Measurements from ENCODE around the gene MORN2. TPM values are rescaled to one million over a fixed set of nuclear protein-coding genes. Genes with fewer than 3 reads are reported as not detected.

The MORN2 gene
- total and polyA plus RNA-seq, 2 donors (not counting 1 experiment from before 2014, with no cell fraction given): 0.70 to 3.9 TPM

DNA sequence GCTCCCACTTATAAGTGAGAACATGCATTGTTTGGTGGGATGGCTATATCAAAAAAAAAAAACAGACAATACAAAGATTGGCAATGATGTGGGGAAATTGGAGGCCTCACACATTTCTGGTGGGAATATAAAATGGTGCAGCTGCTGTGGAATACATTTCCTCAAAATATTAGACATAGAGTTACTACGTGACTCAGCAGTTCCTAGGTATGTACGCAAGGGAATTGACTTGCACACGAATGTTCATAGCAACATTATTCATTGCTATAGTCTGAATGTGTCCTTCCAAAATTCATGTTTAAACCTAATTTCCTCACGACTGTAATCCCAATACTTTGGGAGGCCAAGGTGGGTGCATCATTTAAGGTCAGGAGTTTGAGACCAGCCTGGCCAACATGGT, 11.6 kb downstream of the MORN2 start:
- TF ChIP-seq, protein P1, sequence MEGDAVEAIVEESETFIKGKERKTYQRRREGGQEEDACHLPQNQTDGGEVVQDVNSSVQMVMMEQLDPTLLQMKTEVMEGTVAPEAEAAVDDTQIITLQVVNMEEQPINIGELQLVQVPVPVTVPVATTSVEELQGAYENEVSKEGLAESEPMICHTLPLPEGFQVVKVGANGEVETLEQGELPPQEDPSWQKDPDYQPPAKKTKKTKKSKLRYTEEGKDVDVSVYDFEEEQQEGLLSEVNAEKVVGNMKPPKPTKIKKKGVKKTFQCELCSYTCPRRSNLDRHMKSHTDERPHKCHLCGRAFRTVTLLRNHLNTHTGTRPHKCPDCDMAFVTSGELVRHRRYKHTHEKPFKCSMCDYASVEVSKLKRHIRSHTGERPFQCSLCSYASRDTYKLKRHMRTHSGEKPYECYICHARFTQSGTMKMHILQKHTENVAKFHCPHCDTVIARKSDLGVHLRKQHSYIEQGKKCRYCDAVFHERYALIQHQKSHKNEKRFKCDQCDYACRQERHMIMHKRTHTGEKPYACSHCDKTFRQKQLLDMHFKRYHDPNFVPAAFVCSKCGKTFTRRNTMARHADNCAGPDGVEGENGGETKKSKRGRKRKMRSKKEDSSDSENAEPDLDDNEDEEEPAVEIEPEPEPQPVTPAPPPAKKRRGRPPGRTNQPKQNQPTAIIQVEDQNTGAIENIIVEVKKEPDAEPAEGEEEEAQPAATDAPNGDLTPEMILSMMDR (IDR thresholded peaks at IDR 0.05): no peak
- no peak for TF ChIP-seq EZH2 (IDR thresholded peaks at IDR 0.05; ENCODE audit: borderline replicate concordance, insufficient read depth, low read depth, low read length, poor library complexity, severe bottlenecking)
- Histone ChIP-seq H3K79me2 (ENCODE audit: control insufficient read depth, insufficient read depth, low read length) (no peaks in the 10 kb centered on the region), H2AFZ (ENCODE audit: insufficient read depth, low read depth, low read length, poor library complexity, severe bottlenecking) (no peak overlapping the region), H3K4me3 (ENCODE audit: control extremely low read depth in 1 of 5, extremely low read depth in 1 of 5, insufficient read depth in 1 of 5, low read depth in 2 of 5, low read length in 4 of 5) (no peak overlapping the region), H3K27ac (ENCODE audit: low read length in 2 of 2) (no peak overlapping the region), H3K27me3 (replicated peaks in 1 of 4; ENCODE audit: control extremely low read depth in 1 of 4, control insufficient read depth in 3 of 4, insufficient read depth in 4 of 4, low read length in 3 of 4) (no peaks in the 10 kb centered on the region), H3K4me1 (ENCODE audit: control insufficient read depth in 2 of 2, insufficient read depth in 2 of 2, low read length in 2 of 2) (no peaks in the 10 kb centered on the region), H4K20me1 (ENCODE audit: control insufficient read depth, insufficient read depth, low read length, poor library complexity, severe bottlenecking) (no peaks in the 10 kb centered on the region), H3K36me3 (replicated peaks in 1 of 2; ENCODE audit: control extremely low read depth in 1 of 2, control insufficient read depth in 1 of 2, extremely low read depth in 1 of 2, insufficient read depth in 2 of 2, low read length in 1 of 2) (no peaks in the 10 kb centered on the region), H3K4me2 (replicated peaks; ENCODE audit: low read depth, low read length, poor library complexity, severe bottlenecking) (no peak overlapping the region), H3K9me3 (ENCODE audit: control extremely low read depth in 1 of 3, control insufficient read depth in 2 of 3, insufficient read depth in 1 of 3, low read length in 2 of 3) (peaks cover 0 to 4% (median 0%) of the 10 kb centered on the region in 3 donors), H3K9ac (ENCODE audit: low read length) (no peak overlapping the region)
- no peaks in the 10 kb centered on the region for H3K9me3 Mint-ChIP-seq (ENCODE audit: insufficient read depth)
- DNase-seq: no peak
- ChIA-PET POLR2A (no interaction called here), CTCF (no interaction called here)
- no peak overlapping the region for H3K4me3 Mint-ChIP-seq
- no peak for ATAC-seq (ENCODE audit: low read depth)
- WGBS (ENCODE audit: insufficient coverage): 36% methylated on average over 2 of the region's 4 CpGs
- no peaks in the 10 kb centered on the region for H3K4me1 Mint-ChIP-seq
- intact Hi-C loops (cut with micrococcal nuclease): no loop called here
- no peaks in the 10 kb centered on the region for H3K27me3 Mint-ChIP-seq
- H3K27ac Mint-ChIP-seq: no peak overlapping the region

- no peaks in the 10 kb centered on the region for H3K27me3 ChIP-seq (replicated peaks in 1 of 4; ENCODE audit: control extremely low read depth in 1 of 4, control insufficient read depth in 3 of 4, insufficient read depth in 4 of 4, low read length in 3 of 4)
- H4K20me1 ChIP-seq (ENCODE audit: control insufficient read depth, insufficient read depth, low read length, poor library complexity, severe bottlenecking): no peaks in the 10 kb centered on the region
- CTCF ChIA-PET: no interaction called here
- no peaks in the 10 kb centered on the region for H3K4me1 ChIP-seq (ENCODE audit: control insufficient read depth in 2 of 2, insufficient read depth in 2 of 2, low read length in 2 of 2)
- no peak overlapping the region for H3K9ac ChIP-seq (ENCODE audit: low read length)
- peaks cover 0 to 4% (median 0%) of the 10 kb centered on the region in 3 donors for H3K9me3 ChIP-seq (ENCODE audit: control extremely low read depth in 1 of 3, control insufficient read depth in 2 of 3, insufficient read depth in 1 of 3, low read length in 2 of 3)
- no peaks in the 10 kb centered on the region for H3K27me3 Mint-ChIP-seq
- no peak overlapping the region for H3K4me3 ChIP-seq (ENCODE audit: control extremely low read depth in 1 of 5, extremely low read depth in 1 of 5, insufficient read depth in 1 of 5, low read depth in 2 of 5, low read length in 4 of 5)
- H3K27ac ChIP-seq (ENCODE audit: low read length in 2 of 2): no peak overlapping the region
- no peaks in the 10 kb centered on the region for H3K4me1 Mint-ChIP-seq
- no peak for ATAC-seq (ENCODE audit: low read depth)
- DNase-seq: no peak
- intact Hi-C loops (cut with micrococcal nuclease): no loop called here
- no peak overlapping the region for H3K4me2 ChIP-seq (replicated peaks; ENCODE audit: low read depth, low read length, poor library complexity, severe bottlenecking)
- H3K4me3 Mint-ChIP-seq: no peak overlapping the region
- TF ChIP-seq, protein P1 (IDR thresholded peaks at IDR 0.05): no peak
- no peak for TF ChIP-seq EZH2 (IDR thresholded peaks at IDR 0.05; ENCODE audit: borderline replicate concordance, insufficient read depth, low read depth, low read length, poor library complexity, severe bottlenecking)
- no peak overlapping the region for H3K27ac Mint-ChIP-seq
- no peaks in the 10 kb centered on the region for H3K79me2 ChIP-seq (ENCODE audit: control insufficient read depth, insufficient read depth, low read length)
- no peaks in the 10 kb centered on the region for H3K9me3 Mint-ChIP-seq (ENCODE audit: insufficient read depth)
- H2AFZ ChIP-seq (ENCODE audit: insufficient read depth, low read depth, low read length, poor library complexity, severe bottlenecking): no peak overlapping the region
- POLR2A ChIA-PET: no interaction called here
- H3K36me3 ChIP-seq (replicated peaks in 1 of 2; ENCODE audit: control extremely low read depth in 1 of 2, control insufficient read depth in 1 of 2, extremely low read depth in 1 of 2, insufficient read depth in 2 of 2, low read length in 1 of 2): no peaks in the 10 kb centered on the region
- no CpG with 5 or more reads among the region's 1 CpG for WGBS (ENCODE audit: insufficient coverage)
Observed at GRCh38 chr2:38887902-38888554, 12.3 kb downstream of the MORN2 start.

All from B cell (primary cell).